ENCODE results near the gene POLR1F. TPM values are rescaled to one million over a fixed set of nuclear protein-coding genes. Genes with fewer than 3 reads are reported as not detected.

POLR1F gene
- total and polyA plus RNA-seq, 9 of the 15 experiments (the other 6 are each of a cell fraction or from before 2014, with no cell fraction given), result 17.5 to 95.3 (median 32.7) TPM

DNA sequence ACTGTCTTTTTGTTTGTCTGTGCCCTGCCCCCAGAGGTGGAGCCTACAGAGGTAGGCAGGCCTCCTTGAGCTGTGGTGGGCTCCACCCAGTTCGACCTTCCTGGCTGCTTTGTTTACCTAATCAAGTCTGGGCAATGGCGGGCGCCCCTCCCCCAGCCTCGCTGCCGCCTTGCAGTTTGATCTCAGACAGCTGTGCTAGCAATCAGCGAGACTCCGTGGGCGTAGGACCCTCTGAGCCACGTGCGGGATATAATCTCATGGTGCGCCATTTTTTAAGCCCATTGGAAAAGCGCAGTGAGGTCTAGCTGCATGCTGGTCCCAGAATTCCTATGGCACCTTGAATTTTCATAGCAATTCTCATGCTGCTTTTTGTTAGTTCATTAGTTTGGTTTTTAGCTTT lies 19.7 kb downstream of the POLR1F start (continued):
- TF ChIP-seq EP400 (IDR thresholded peaks at IDR 0.05), result 0 out of 2 replicates have a peak, but pooled peaks have one; percentile 28
- TF ChIP-seq SMAD4 (CRISPR knock-in tag; conservative IDR thresholded peaks at IDR 0.05), result 0 out of 2 replicates have a peak, but pooled peaks have one; percentile 24
- TF ChIP-seq EHMT2 (IDR thresholded peaks at IDR 0.05), result peak; percentile 51; the same call in 1 of the 2 replicates

DNA sequence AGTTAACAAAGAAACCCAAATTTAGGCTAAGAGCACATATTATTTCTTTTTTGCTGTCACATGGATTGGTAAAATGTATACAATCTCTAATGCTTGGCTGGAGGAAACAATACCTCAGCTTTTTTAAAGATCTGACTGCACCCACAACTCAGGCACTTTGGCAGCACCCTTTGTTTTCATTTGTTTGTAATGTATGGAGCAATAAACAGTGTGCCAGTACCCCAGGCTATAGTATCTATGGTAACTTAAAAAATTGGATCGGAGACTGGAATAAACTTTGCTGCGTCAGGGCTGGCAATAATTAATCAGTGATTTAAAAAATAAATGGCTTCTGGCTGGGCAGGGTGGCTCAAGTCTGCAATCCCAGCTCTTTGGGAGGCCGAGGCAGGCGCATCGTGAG lies 27.2 kb downstream of the POLR1F start:
- no peak for FAIRE-seq

DNA sequence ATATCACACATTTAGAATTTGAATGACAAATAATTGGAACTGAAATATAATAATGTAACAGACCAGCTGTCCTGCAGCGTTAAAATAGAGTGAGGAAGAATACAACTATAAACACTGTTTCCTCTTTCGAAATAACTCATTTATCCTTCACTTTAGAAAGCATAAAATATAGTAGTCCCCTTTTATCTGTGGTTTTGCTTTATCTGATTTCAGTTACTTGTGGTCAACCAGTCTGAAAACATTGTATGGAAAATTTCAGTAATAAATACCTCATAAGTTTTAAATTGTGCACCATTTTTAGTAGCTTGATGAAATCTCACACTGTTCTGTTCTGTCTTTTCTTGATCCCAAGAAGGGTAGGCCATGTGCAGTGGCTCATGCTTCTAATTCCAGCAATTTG lies 31.7 kb downstream of the POLR1F start:
- intact Hi-C loops (cut with micrococcal nuclease), result no loop called here
- peak overlapping the region; percentile 62; the same call in 2 of the 3 replicates for H3K27ac ChIP-seq (ENCODE audit: extremely low read depth, low read depth, low read length)
- H3K9me3 ChIP-seq (replicated peaks; ENCODE audit: control insufficient read depth, insufficient read depth, low read depth, low read length), result no peaks in the 10 kb centered on the region
- FAIRE-seq, result peak; percentile 23
- H3K36me3 ChIP-seq (ENCODE audit: control insufficient read depth, insufficient read depth, low read length), result no peaks in the 10 kb centered on the region
- H3K4me2 ChIP-seq (ENCODE audit: insufficient read depth, low read length), result peak overlapping the region; percentile 11; the same call in 1 of the 2 replicates
- 0% methylated on average over 2 of the region's 2 CpGs for WGBS (ENCODE audit: insufficient coverage, low coverage, missing lambda C conversion rate)
- CTCF ChIA-PET (ENCODE audit: low intra/inter-chr PET ratio), result no interaction called here
- no peak for DNase-seq (ENCODE audit: extremely low read depth in 1 of 4, low spot score in 3 of 4)
- POLR2A ChIA-PET, result interaction anchor here (0.6 kb wide), 1 partner anchor 1326 kb away, joined by 3 read pairs; no protein-coding TSS in a partner anchor
- no peak overlapping the region for H3K4me3 ChIP-seq
- peaks cover 0 to 13% of the 10 kb centered on the region in 2 experiments; a peak in 1 of 5 replicates for H3K4me1 ChIP-seq (replicated peaks in 1 of 2; ENCODE audit: control insufficient read depth in 2 of 2, insufficient read depth in 2 of 2, low read length in 2 of 2)
- no peak for ATAC-seq
- H3K9me1 ChIP-seq (ENCODE audit: control insufficient read depth, insufficient read depth, low read length), result no peaks in the 10 kb centered on the region
- no peak overlapping the region for H3K9ac ChIP-seq (ENCODE audit: insufficient read depth in 1 of 2, low read depth in 2 of 2, low read length in 2 of 2)
- H4K20me1 ChIP-seq (replicated peaks; ENCODE audit: control insufficient read depth, insufficient read depth, low read length), result no peaks in the 10 kb centered on the region
- peak overlapping the region; percentile 78 for H2AFZ ChIP-seq (ENCODE audit: low read depth, low read length)
- H3K27me3 ChIP-seq (ENCODE audit: control insufficient read depth in 2 of 2, insufficient read depth in 2 of 2, low read length in 2 of 2), result no peaks in the 10 kb centered on the region
- H3K79me2 ChIP-seq (ENCODE audit: control insufficient read depth, insufficient read depth, low read length), result no peaks in the 10 kb centered on the region
- BruUV-seq (replicated peaks), result no TSS peak
- in situ Hi-C loops (cut with MboI), result loop anchor here (25.0 kb wide), 1 partner anchor 1990 kb away; no protein-coding TSS in a partner anchor
- TF ChIP-seq, protein P1, sequence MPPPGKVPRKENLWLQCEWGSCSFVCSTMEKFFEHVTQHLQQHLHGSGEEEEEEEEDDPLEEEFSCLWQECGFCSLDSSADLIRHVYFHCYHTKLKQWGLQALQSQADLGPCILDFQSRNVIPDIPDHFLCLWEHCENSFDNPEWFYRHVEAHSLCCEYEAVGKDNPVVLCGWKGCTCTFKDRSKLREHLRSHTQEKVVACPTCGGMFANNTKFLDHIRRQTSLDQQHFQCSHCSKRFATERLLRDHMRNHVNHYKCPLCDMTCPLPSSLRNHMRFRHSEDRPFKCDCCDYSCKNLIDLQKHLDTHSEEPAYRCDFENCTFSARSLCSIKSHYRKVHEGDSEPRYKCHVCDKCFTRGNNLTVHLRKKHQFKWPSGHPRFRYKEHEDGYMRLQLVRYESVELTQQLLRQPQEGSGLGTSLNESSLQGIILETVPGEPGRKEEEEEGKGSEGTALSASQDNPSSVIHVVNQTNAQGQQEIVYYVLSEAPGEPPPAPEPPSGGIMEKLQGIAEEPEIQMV (tag; conservative IDR thresholded peaks at IDR 0.05; ENCODE audit: low read depth), result no peak
- TF ChIP-seq HMGN3 (IDR thresholded peaks at IDR 0.05; ENCODE audit: borderline replicate concordance, extremely low read depth, insufficient read length, low read depth, low read length) (no peak), EWSR1 (IDR thresholded peaks at IDR 0.05; ENCODE audit: borderline replicate concordance, low read depth, partially characterized antibody) (no peak), MEIS2 (IDR thresholded peaks at IDR 0.05; ENCODE audit: partially characterized antibody) (peak; percentile 64), HSF4 (CRISPR knock-in tag; IDR thresholded peaks at IDR 0.05; ENCODE audit: borderline replicate concordance) (no peak), ESRRA (IDR thresholded peaks at IDR 0.05; ENCODE audit: borderline replicate concordance, low read depth) (peak; percentile 75; the same call in 1 of the 2 replicates), IRF2 (CRISPR knock-in tag; IDR thresholded peaks at IDR 0.05) (no peak), EP300 (IDR thresholded peaks at IDR 0.05; ENCODE audit: low read length) (peak; percentile 68)

More for the DNA sequence above, 27.2 kb downstream of the POLR1F start:
- Histone ChIP-seq H3K9me3 (replicated peaks; ENCODE audit: control insufficient read depth, insufficient read depth, low read depth, low read length) (no peaks in the 10 kb centered on the region), H3K4me2 (ENCODE audit: insufficient read depth, low read length) (no peak overlapping the region), H3K9me1 (ENCODE audit: control insufficient read depth, insufficient read depth, low read length) (no peaks in the 10 kb centered on the region), H4K20me1 (replicated peaks; ENCODE audit: control insufficient read depth, insufficient read depth, low read length) (no peaks in the 10 kb centered on the region), H3K4me1 (replicated peaks in 1 of 2; ENCODE audit: control insufficient read depth in 2 of 2, insufficient read depth in 2 of 2, low read length in 2 of 2) (peaks cover 0 to 13% of the 10 kb centered on the region in 2 experiments; a peak in 1 of 5 replicates), H2AFZ (ENCODE audit: low read depth, low read length) (peak overlapping the region; percentile 65; the same call in 1 of the 2 replicates), H3K27ac (ENCODE audit: extremely low read depth, low read depth, low read length) (no peak overlapping the region), H3K36me3 (ENCODE audit: control insufficient read depth, insufficient read depth, low read length) (no peaks in the 10 kb centered on the region), H3K79me2 (ENCODE audit: control insufficient read depth, insufficient read depth, low read length) (no peaks in the 10 kb centered on the region), H3K9ac (ENCODE audit: insufficient read depth in 1 of 2, low read depth in 2 of 2, low read length in 2 of 2) (no peak overlapping the region), H3K4me3 (no peak overlapping the region), H3K27me3 (ENCODE audit: control insufficient read depth in 2 of 2, insufficient read depth in 2 of 2, low read length in 2 of 2) (no peaks in the 10 kb centered on the region)
- ChIA-PET CTCF (ENCODE audit: low intra/inter-chr PET ratio) (no interaction called here), POLR2A (no interaction called here)
- intact Hi-C loops (cut with micrococcal nuclease) (no loop called here), in situ Hi-C loops (cut with MboI) (loop anchor here (25.0 kb wide), 1 partner anchor 1994 kb away; no protein-coding TSS in a partner anchor)
- ATAC-seq (no peak), DNase-seq (ENCODE audit: extremely low read depth in 1 of 4, low spot score in 3 of 4) (no peak)
- no TSS peak for BruUV-seq (replicated peaks)
- 72% methylated on average over 5 of the region's 5 CpGs for WGBS (ENCODE audit: insufficient coverage, low coverage, missing lambda C conversion rate)
- TF ChIP-seq ZNF134 (CRISPR knock-in tag; conservative IDR thresholded peaks at IDR 0.05), result no peak
- TF ChIP-seq CBFB (CRISPR knock-in tag; IDR thresholded peaks at IDR 0.05), result no peak

All from K562 (cell line).